ENCODE data around the gene LRRC61.

LRRC61 gene

DNA sequence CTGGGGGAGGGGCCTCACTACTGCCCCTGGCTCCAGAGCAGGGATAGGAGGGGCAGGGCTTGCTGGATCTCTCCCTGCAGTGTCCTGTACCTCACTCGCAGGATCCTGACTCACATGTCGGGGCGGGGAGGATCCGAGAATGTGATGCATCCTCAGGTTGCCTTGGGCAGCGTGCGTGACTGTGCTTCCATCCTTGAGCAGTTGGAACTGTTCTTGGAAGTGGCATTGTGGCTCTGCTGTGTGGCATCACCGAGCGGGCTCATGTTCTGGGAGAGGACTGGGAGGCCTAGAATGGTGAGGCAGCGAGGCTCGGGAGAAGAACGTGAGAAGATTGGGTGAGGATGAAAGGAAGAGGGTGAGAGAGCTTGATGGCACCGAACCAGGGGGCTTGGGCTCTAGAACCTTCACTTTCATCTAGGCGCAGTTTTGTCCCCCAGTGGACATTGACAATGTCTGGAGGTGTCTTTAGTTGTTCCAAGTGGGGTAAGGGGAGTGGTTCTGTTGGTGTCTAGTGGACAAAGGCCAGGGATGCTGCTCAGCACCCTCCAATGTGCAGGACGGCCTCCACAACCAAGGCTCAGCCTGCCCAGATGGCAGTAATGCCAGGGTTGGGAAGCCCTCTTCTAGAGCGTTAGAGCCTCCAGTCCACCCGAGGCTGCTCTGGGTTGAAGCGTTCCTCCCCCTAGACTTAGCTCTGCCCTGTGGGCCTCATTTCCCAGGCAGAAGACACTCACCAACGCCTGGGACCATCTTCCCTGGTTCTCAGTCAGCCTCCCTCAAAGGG, 9.9 kb downstream of the LRRC61 start:
- DNase-seq, result no peak

DNA sequence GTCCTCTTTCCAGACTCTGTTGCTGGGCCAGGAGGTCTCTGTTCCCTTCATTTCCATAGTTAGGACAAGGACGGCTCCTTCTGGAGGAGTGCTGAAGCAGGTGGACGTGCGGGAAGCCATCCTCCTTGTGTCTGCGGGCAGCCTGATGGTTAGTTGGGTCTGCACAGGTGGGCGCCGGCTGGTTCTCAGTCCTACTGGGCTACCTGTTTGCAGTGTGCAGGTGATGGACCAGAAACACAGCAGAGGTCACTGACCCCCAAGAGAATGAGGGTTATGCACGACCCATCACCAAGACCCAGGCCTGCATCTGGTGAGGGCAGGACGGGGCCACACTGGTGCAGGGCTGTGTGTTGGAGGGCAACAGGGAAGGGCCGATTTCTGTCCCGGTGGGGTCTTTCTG, 10.5 kb downstream of the LRRC61 start:
- no peak for DNase-seq

DNA sequence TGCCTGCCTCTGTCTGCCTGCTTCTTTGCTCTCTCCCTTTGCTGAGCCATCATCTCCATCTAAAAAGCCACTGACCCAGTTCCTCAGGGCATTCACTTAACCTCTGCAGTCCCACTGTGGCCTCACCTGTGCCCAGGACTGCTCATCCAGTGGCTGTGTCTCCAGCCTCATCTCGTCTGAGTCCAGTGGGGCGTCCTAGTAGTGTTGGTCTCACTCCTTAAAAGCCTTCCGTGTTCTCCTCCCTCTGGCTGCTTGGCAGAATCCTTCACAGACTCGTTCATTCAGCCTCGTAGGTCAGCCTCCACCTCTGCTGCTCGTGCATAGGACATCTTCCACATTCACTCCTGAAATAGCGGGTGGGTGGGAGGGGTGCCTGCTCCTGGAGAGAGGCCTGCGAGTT, 11.0 kb downstream of the LRRC61 start:
- DNase-seq, result no peak

DNA sequence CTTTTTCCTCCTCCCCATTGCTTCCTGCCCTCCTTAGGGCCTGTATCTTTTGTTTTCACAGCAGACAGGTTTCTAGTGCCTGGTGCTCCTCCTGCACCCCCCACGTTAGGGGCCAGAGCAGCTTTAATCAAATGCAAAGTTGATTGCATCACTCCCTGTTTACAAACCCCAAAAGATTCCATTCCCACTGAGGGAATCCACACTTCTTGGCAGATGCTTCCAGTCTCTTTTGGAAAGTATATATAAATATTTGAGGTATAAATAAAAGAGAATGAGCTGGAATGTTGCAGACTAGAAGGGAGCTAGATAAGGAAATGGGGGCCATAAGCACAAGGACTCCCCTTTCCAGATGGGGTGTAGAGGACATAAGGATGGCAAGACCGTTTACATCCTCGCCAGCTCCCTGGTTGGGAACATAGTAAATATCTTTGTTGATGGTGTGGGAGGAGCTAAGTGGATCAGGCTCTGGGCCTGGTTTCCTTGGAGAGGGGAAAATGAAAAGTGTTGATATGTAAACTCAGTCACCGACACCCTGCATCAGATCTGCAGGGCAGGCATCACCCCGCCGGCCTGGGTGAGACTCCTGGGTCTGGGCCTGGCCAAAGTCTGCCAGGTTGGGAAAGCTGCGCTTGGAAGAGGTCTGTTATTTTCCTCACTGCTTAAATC, 12.1 kb downstream of the LRRC61 start:
- no peak for DNase-seq

DNA sequence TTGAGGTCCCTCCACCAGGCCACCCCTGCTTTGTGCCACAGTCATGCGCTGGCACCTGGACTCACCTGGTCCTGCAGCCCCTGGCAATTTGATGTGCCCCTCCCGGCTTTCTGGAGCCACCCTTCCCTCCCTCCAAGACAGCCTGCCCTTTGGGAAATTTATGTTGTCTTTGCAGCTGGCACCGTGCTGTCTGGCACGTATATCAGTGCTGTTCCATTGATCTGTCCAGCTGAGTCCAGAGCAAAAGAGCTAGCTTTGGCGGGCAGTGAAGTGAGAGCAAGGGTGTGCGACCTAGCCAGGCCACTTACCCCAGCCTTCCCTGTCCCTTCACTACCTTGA, 12.6 kb downstream of the LRRC61 start:
- DNase-seq, result no peak

DNA sequence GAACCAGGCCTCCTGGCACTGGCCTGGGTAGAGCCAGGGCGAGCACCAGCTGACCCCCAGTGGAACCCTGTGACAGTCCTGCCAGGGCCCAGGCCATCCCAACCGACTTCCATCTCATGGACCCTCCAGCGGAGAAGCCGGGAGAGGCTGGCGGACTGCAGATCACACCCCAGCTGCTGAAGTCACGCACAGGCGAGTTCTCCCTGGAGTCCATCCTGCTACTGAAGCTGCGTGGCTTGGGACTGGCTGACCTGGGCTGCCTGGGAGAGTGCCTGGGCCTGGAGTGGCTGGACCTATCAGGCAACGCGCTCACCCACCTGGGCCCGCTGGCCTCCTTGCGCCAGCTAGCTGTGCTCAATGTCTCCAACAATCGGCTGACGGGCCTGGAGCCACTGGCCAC, 13.6 kb downstream of the LRRC61 start:
- DNase-seq, result no peak

DNA sequence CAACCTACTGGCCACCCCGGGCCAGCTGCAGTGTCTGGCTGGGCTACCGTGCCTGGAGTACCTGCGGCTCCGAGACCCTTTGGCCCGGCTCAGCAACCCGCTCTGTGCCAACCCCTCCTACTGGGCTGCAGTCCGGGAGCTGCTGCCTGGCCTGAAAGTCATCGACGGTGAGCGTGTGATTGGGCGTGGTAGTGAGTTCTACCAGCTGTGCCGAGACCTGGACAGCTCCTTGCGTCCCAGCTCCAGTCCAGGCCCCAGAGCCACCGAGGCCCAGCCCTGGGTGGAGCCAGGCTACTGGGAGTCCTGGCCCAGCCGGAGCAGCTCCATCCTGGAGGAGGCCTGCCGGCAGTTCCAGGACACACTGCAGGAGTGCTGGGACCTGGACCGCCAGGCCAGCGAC, 14.0 kb downstream of the LRRC61 start:
- no peak for DNase-seq

DNA sequence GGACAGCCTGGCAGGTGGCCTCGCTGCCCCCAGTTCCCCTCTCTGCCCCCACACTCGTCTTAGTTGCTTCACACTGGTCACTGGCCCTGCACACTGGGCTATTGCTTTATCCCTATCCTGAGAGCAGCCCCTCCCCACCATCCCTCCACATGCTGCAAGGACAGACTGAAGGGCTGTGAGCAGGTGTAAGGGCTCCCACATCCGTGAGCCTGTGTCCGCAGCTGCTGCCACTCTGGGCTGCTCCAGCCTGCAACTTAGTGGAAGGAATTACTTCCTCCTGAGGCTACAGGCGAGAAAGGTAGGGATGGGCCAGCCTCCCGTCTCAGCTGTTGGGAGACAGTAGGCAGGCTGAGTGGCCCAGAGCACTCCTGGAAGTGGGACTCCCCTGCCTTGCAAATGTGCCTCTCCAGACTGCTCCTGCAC, 14.5 kb downstream of the LRRC61 start:
- no peak for DNase-seq

DNA sequence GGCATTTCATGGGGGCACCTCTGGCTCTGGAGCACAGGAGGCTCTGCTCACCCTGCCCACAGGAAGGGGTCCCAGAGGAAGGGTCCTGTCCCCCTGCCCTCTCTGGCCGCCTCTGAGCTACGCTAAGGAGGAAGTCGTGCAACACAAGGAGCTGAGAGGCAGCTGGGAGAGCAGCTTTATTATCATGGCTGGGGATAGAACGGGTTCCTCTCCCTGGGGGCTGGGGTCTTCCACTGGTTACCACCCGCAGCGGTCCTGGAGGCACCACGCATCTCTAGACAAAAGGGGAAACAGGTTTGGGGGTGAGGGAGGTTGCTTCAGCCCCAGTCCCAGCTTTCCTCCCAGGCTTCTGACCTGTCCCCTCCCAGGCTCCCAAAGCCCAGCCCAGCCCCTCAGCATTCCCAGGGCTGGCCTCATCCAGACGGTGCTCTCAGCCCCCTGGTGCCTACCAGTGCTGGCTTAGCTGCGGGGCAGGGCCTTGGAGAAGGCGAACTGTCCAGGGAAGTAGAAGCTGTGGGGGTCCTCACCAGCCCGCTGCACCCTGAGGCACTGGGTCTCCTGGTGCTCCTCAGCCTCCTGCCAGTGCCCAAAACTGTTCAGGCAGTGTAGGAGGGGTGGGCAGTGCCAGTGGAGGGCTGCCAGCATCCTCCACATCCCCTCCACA, 15.1 kb downstream of the LRRC61 start:
- DNase-seq, result no peak

DNA sequence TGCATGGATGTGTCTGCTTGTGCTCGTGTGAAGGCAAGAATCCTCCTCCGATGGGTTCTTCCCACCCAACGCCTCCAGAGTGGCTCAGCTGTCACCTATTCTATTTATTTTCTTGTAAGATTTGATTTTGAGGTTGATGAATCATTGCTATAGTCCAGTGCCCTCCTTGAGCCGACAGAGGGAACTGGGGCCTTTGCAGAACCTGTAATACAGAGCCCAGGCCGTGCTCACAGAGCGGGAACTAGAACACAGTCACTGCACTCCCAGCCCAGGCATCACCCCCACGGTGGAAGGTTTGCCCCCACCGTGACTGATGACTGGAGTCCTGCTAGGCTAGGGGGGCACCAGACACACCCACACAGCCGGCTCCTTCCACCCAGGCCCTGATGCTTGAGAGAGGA, 16.3 kb downstream of the LRRC61 start:
- no peak for DNase-seq

DNA sequence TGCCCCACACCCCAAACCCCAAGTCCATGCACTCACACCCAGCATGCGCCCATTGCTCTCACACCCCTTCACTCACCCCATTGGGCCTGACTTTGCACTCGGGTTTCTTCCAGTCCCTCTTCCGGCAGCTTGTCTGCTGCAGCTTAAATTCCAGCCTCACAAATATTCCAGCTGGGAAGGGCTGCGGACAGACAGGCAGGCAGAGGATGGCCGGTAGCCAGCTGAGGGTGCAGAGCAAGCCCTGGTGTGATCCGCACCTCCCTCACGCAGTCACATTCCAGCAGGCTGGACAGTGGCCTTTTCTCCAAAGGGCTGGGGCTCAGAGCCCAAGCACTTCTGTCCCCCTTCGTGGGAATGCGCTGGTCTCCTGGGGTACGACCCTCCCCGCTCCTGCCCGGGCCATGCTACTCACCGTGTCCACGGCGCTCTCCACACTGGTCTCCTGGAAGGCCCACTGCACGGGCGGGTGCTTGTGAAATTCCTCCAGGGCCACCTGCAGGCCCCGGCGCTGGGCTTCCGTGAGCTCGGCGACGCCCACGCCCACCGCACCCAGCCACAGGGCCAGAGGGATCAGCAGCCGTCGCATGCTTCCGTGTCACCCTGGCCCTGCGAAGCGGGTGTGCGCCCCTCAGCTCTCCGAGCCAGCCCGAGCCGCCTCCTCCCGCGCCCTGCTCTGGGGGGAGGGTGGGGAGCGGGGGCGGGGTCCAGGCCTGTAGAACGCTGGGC, 17.0 kb downstream of the LRRC61 start:
- DNase-seq, result no peak

DNA sequence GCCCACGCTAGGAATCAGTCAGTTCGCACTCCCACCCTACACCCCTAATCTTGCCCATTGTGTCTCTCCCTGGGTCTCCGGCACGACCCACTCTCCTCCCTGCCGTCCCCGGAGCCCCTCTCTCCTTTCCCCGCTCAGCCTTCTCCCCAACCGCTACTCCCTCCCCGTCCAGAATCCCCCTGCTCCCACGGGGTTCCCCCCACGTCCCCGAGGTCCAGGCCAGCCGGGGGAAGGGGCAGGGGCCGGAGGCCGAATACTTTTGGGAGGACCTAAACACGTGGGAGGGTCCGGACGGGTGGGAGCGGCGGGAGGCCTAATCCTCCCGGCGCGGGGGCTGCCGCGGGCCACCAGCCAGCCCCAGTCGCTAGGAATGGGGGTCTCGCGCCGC, 17.7 kb downstream of the LRRC61 start:
- no peak for DNase-seq

DNA sequence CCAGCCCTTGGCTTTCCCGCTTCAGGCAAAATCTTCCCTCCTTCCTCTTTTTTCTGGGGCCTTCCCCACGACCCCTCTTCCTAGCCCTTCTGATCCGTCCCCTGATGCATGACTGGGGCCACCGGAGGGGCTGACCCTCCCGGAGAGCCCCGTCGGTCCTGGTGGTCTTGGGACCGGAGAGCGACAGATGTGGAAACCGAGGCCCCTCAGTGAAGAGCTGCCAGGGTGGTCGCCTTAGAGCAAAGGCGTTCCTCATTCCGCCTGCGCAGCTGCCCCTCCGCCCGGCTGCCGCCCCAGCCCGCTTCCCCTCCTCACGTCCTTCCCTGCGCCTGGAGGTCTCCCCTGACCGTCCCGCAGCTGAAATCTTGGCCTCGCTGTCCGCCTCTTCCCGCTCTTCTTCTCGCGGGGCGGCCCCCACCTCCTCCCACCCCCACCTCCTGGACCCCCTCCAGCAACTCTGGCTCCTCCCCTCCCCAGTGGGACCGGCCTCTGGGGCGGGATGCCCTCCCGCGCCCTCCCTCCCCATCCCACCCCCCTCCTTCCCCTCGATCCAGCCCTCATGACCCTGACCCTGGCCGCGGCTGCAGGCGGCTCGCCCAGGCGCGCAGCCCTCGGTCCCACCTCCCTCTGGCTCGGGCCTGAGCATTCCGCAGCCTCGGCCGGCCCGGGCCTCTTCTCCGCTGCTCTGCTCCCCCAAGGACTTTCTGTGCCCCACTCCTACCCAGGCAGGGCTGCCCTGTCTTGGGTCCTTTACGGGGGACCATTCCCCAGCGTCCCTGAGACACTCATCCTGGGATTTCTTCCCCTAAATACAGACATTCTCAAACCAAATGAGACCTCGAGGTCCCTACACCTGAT, 18.3 kb downstream of the LRRC61 start, which contains the start of gene RARRES2:
TSS of gene RARRES2 (minus strand) at position 367 of the 858 bp plus-strand sequence. CDS start 1,020 bp downstream, outside the sequence.
- no peak for DNase-seq

DNA sequence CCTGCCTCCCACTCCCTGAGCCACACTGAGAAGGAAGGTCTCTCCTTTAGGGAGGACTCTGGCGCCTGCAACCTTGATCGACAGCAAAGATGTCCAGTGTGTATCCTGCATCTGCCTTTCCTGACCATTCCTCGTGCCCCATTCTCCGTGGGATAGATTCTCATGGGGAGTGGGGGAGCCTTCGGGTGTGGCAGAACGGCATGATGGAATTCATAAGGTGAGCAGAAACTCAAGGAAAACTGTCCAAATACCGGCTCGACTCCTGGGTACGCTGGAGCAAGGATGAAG, 18.9 kb downstream of the LRRC61 start:
- DNase-seq, result no peak

DNA sequence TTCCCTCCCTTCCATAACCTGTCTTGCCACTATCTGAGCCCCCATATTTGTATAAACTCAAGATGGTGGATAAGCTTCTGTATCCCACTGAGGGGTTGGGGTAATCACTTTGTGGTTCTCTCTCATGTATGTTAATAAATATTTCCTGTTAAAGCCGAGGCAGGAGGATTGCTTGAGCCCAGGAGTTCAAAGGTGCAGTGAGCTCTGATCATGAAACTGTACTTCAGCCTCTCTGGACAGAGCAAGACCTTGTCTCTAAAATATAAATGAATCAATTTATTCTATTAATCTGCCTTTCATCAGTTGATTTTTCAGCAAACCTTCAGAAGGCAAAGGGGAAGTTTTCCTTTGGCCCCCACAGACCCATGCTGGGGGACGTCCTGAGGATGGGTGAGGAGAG, 20.1 kb downstream of the LRRC61 start:
- DNase-seq, result no peak

DNA sequence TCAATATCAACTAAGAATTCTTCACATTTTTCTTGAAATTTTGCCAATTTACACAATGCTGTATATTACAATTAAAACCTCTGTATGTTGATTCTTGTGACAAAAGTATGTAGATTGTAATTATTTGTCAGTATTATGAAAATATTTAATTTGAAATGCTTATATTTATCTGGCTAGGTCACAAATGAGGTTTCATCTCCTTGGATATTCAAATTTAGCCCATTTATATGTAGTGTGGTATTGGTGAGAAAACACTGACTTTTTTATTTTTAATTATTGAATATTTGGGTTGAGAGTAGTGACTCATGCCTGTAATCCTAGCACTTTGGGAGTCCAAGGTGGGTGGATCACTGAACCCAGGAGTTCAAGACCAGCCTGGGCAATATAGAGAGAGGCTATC, 21.1 kb downstream of the LRRC61 start:
- no peak for DNase-seq

DNA sequence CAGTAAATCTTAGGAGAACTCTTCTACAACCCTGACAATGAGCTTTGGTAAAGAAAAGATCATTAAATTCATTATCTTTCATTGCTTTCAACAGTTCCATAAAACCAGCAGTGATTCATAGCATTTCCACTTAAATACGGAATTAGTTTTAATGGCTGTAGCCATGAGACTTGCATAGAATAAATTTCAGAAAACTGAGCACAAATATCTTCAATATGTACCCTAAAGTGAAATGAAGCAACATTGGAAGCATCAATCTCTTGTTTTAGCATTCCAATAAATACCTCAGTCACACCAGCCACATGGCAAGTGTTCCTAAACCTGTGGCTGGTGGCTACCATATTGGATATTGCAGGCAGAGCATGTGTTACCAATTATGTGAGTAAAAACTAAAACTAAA, 21.9 kb downstream of the LRRC61 start:
- no peak for DNase-seq

DNA sequence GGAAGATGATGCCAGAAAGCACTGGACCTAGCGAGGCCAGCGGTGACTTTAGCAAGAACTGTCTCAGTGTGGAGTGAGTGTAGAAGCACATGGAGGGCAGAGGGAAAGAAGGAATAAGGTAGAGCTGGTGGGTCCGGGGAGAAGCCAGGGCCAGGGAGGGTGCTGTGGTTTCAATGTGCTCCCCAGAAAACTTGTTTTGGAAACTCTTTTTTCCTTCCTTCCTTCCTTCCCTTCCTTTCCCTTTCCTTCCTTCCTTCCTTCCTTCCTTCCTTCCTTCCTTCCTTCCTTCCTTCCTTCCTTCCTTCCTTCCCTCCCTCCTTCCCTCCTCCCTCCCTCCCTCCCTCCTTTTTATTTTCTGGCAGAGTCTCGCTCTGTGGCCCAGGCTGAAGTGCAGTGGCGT, 23.8 kb downstream of the LRRC61 start:
- DNase-seq, result no peak

DNA sequence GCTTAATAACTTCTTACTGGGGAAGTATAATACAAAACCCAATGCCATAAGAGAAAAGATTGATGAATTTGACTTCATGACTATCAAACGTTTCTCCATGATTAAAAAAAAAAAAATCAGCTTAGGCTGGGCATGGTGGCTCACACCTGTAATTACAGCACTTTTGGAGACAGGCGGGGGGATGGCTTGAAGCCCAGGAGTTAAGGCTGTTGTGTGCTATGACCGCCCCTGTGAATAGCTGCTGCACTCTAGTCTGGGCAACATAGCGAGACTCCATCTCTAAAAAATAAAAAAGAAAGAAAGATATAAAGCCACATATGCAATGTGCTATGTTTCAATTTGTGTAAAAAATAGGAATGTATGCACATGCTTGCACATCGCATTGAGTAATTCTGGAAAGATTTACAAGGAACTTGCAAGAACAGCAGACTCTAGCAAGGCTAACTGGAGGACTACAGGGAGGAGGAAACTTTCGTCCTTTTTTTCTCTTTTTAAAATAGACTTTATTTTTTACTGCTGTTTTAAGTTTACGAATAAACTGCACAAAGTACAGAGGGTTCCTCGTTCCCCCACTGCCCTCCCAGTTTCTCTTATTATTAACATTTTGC, 28.5 kb downstream of the LRRC61 start:
- DNase-seq, result no peak

DNA sequence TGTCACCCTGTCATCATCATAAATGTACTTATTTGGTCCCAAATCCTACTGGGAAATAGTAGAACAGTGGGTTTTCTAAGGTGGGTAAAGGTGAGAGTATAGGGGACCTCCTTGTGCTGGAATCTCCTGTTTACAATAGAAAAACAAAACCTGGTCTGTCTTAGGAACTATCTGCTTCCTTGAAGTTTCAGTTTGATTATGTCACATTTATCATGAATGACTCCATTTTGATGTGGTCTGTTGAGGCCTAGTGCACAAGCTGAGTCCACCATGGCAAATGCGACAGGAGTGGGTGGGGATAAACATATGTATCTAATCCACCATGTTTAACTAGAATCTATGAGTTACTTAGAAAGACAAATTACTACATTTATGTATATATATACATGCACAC, 32.5 kb downstream of the LRRC61 start:
- no peak for DNase-seq

DNA sequence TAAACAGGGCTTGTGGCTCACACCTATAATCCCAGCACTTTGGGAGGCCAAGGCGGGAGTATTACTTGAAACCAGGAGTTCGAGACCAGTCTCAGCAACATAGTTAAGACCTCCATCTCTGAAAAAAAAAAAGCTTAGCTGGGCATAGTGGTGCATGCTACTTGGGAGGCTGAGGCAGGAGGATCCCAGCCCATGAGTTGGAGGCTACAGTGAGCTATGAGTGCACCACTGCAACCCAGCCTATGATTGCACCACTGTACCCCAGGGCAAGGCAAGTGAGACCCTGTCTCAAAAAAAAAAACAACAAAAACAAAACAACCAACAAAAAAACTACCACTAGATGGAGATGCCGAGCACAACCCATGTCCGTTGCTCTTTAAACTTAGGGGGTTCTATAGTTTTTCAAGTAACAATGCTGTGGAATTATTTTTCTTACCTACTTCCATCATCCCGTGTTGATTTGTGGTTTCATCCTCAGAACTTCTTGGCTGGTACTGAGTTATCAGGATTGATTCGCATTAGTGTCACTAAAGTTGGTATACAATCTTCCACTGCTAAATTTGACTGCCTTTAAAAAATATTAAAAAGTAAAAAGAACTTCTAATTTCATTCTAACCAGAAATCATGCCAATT, 33.2 kb downstream of the LRRC61 start:
- peak; percentile 17 to 55 for DNase-seq

DNA sequence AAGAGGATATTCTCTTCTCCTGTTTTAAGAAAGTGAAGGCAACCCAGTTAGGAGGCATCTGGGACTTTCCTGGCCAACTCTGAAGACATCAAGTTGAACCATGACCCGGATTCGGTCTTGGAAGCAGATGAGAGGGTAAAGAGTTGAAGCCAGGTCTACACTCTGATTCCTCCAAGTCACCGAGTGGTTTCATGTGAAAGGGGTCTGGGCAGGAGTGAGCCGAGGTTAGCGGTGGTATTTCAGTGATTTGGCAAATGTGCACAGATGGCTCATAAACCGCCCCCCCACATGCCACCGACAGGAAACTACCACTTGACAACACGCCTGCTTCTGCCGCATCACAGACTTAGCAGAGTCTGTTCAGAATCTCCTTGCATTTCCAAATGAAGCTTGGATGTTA, 34.1 kb downstream of the LRRC61 start:
- peak; percentile 62 to 66 for DNase-seq
